Measurements from ENCODE around the gene ABCC8.

The ABCC8 gene

DNA sequence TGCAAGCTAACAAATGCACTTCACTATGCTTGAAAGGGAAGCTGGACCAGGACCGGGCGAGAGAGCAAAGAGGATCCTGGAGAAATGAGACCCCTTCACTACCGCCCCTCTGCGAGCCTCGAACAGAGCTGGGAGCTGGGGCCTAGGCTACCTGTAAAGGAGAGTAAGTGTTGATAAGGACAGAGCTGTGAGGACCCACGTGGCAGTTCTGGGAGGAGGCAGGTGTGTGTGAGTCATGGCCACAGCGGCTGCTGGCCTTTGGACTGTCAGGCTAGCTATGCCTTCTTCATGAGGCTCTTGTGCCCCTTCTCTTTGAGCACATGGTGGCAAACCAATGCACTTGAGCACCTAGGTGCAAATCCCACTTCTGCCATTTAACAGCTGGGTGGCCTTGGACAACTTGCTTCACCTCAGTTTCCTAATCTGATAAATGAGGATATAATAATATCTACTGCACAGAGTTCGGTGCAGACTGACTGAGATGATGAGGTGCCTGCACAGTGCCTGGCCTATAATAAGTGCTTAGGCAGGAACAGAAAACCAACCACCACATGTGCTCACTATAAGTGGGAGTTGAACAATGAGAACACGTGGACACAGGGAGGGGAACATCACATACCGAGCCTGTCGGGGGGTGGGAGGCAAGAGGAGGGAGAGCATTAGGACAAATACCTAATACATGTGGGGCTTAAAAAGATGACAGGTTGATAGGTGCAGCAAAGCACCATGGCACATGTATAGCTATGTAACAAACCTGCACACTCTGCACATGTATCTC is 52.9 kb downstream of the ABCC8 start:
- no peak for DNase-seq

DNA sequence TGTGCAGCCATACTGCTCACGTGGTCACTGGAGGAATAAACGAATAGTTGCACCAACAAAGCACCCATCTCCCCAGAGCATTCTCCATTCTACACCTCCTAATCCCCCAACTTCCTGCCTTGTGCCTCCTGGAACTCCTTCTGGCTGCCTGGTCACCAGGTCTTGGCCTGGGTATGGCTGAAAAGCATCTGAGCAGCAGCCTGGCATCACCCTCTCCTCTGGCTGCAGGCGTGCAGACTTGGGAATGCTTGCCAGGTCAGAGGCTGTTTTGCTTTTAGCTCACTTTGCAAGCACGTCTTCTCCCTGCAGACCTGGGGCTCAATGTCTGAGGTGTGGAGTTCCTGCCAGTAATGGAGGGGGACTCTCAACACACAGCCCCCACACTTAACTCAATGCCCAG is 54.9 kb downstream of the ABCC8 start:
- DNase-seq = no peak

DNA sequence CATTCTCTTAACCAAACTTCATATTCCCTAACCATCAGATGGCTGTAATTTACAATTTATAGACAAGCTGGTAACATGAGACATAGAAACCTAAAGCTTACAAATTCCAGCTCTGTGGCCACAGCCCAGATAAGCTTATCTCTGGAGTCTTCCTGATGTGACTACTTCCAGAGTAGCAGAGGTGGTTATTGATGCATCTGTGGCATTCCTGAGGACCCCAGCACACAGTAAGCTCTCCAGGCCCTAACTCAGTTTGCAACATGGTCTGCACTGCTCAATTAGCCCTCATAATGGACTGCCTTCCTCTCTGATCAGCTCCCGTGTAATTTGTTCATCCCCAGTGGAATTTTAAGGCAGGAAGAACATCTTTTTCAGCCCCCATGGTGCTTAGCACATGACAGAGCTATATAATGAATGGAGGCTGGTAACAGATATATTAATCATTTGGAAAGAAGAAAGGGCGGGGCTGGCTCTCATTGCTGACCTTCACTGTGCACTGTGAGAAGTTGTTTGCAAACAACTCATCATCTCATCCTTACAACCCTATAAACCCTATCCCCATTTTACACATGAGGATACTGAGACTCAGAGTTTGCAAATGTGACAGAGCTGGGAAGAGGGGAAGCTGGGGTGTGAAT is 58.1 kb downstream of the ABCC8 start:
- no peak for DNase-seq

DNA sequence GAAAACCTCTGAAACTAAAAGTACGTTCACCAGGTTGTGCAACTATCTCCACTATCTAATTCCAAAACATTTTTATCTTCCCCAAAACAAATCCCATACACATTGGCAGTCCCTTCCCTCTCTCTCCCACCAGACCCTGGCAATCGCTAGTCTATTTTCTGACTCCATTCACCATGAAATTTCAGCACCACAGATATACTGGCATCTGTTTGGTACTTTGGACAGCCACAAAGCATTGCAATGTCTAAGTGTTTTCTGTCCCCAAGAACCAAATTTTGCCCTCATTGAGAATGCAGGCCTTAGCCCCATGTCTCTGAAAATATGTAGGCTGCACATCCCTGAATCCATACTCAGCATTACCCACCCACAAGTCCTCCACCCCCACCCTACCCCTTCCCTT is 60.2 kb downstream of the ABCC8 start:
- no peak for DNase-seq

DNA sequence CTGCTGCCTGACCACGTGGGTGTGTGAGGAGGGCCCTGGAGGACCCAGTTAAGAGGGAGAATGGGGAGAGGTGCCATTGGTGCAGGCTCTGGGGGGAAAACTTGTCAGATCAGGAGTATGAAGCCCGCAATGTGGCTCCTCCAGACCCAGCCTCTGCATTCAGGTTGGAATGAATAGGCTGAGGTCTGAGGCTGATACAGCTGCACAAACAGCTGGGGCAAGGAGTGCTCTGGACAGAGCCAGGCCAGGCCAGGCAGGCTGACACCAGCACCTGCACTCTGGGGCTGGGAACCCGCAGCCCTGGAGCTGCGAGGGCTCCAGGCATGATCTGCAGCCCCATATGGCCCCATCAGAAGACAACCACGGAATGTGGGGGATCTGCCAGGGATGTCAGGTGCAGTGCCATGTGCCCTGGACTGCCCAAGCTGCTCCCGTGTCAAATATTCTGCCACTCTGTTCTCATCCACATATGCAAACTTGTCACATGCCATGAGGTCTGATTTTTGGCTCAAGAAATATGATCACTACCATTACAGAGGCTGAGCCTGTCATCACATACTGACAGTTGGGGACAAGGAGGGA is 61.0 kb downstream of the ABCC8 start:
- no peak for DNase-seq

DNA sequence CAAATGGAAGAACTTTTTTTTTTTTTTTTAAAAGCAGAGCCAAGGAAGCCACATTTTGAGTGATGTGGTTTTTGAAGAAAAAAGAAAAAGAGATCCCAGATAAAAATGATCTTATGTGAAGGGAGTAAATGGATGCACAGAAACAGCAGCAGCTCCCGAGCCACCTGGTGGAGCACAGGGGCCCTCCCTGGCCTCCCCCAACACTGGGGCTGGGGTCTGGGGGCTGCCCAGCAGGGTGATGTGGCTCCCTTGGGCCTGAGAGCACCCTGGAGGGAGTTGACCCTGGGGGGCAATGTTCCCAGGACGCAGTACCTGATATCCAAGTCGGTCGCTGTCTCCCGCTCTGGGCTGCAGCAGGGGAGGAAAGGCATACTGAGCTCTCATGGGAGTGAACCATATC is 61.7 kb downstream of the ABCC8 start:
- no peak for DNase-seq

DNA sequence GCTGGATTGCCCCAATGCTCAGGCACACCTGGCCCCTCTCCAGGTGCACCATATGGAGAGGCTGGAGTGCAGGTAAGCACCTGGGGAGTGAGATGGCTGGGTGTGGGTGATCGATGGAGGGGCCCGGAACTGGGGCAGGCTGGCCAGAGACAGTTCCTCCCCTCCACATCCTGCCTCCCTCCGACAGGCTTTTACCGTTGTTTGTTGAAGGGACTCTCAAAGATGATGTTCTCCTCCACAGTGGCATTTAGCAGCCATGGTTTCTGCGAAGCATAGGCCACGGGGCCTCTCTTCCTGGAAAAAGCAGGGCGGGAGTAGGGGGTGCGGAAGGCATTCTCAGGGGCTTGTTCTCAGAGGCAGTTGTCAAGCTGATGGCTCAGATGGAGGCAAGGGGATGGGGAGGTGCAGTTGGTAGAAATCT is 62.3 kb downstream of the ABCC8 start:
- DNase-seq = no peak

DNA sequence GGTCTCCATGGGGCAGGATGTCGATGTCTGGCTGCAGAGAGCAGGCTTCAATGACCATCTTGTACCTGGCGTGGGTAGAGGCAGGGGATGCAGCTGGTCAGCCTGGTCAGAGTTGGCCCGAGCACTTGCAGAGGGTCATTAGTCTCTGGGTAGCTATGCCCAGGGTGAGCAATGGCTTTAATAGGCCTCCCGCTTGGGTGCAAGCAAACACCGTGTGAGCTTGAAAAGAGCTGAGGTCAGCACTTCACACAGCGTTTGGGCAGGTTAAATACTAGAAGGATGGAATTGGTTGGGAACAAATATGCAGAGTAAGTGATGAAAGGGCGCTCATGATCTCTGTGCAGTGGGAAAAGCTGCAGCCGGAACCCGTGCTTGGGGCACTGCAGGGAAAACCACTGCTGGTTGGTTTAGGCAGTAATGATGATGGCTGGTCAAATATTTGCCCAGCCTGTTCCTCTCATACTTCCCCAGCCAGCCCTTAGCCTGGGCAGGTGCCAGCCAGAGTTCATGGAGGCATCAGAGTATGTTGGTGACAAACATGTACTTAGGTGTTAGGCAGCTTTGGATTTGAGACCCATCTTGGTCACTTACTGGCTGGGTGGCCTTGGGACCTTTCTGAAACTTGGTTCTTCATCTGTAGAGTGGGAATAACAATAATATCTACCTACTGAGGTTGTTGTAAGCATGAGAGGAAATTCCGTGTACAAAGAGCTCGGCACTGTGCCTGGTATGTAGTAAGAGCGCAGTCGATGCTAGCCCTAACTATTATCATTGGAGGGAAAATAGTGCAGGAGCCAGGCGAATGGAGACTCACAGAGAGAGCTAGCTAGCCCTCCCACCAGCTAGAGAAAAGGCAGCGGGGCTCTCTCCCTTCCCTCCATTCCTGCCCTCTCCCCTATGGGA is 63.0 kb downstream of the ABCC8 start:
- no peak for DNase-seq

DNA sequence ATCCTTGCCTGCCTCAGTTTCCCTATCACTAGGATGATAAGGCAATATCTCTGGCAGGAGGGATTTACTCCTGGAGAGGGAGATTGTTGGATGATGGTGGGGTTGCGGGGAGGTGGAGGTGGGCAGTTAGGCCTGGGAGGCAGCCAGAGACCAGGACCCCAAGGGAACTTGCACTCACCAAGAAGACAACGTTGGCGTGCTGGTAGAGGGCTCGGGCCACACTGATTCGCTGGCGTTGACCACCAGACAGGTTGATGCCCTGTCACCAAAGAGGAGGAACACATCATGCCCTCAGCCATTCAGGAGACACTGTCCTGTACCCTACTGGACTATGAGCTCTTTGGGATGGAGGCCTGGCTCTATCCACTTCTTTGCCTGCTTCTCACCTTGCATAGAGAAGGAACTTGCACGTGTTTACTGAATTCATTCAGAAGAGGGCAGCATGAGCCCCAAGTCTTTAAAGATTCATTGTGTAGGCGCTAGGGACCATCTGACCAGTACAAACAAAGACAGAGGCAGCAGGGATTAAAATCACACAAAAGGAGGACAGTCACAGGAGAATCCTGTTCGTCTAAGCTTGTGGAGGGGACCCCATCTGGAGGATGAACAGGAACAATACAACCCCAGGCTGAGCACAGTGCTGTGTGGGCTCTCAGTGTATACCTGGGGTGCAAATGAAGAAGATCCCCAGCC is 64.0 kb downstream of the ABCC8 start:
- DNase-seq = no peak

DNA sequence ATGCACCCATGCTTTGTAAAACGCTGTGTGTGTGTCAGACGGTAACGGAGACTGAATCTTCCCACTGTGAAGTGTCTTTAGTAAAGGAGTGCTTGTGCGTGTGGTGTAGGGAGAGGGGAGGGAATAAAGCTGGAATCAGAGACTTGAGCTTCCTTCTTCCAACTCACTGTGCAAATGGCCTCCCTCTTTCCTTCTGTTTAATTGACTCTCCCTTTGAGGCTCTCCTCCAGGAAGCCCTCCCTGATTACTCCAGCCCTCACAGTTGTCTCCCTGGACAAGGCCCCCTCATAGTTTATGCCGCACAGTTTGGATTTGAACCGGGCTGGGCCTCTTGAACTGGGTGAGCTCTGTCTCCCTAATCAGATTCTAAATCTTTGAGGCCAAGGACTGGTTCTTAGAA is 65.2 kb downstream of the ABCC8 start:
- no peak for DNase-seq

DNA sequence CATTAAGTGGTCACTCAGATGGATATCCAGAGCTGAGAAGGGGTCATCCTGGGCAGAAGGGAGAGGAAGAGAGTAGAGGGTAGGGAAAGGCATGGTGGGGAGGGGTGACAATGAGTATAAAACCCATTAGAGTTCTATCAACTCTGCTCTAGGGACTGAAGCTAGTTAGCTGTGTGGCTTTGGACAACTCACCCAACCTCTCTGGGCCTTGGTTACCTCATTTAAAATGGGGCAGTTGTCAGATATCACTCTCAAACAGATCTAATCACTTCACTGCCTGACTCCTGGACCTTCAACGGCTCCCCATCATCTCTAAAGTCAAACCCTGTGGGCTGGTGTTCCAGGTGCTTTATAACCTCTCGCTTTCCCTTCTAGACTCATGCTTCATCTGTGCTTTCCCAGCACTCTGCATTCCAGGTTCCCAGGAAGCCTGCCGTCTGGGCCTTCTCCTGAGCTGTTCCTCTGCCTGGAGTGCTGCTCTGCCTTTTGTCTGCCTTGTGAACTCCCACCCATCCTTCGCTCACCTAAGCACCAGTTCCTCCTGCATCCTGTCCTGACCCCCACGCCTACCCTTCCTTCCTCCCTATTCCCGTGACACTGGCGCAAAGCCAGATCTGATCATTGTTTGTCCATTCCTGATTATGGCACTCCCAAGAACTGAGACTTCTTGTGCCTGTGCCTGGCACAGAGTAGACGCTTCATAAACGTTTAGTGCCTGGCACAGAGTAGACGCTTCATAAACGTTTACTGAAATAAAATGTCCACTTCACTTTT is 65.9 kb downstream of the ABCC8 start:
- DNase-seq = no peak

DNA sequence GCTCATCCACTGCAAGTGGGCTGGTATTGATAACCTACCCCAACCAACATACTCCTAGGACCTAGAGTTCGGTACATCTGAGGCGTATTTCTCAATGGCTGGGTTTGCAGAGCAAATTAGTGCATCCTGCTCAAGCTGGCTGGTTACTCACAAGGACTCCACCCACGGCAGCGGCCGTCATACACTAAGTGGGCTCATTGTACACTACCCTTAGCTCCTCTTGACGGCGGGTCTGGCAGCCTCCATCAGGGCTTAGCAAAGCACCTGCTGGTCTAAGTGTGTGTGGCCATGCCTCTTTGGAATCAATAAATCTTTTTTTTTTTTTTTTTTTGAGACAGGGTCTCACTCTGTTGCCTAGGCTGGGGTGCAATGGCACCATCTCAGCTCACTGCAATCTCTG is 68.0 kb downstream of the ABCC8 start:
- DNase-seq = no peak

DNA sequence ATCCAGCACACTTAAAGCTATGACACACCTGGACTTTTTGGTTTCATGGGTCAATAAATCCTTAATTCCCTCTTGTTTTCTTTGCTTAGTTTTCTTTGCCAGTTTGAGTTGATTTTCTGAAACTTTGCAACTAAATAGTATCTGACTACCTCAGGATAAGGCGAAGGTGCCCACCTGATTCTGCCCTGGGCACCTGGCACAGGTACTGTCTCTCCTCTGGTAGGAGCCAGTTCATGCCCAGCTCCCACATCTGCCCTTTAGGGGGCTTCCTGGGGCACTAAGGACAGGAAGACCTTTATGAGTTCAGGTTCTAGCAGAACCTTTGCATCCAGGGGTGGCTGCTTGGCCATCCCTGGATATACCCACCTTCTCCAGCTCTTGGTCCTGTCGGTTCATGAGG is 68.6 kb downstream of the ABCC8 start:
- no peak for DNase-seq

DNA sequence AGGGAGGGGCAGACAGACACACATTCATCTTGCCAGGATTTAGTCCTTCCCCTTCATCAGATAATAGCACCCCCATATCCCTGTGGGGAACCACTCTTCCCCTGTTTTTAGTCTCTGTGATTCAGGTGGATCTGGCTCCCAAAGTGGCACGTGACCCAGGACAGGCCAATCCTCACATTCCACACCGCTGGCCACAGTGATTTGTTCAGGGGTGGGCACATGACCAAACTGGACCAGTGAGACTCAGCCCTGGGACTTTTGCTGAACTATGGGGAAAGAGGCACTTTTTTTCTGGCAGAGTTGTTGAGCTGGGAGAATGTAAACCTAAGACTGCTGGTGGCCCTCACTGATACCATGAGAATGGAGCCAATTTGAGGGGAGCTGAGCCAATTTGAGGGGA is 69.1 kb downstream of the ABCC8 start:
- DNase-seq = no peak

DNA sequence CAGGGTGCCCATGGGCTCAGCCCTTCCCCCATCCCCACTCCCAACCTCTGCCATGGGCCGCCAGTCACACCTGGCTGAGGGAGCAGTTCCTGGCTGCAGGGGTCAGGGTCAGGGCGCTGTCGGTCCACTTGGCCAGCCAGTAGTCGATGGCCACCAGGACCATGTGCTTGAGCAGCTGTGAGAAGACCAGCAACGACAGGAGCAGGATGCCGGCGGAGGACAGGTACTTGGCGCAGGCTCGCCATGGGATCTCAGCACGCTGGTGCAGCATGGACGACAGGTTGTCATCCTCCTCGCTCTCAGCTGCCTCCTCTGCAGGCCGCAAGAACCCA is 69.9 kb downstream of the ABCC8 start:
- no peak for DNase-seq

DNA sequence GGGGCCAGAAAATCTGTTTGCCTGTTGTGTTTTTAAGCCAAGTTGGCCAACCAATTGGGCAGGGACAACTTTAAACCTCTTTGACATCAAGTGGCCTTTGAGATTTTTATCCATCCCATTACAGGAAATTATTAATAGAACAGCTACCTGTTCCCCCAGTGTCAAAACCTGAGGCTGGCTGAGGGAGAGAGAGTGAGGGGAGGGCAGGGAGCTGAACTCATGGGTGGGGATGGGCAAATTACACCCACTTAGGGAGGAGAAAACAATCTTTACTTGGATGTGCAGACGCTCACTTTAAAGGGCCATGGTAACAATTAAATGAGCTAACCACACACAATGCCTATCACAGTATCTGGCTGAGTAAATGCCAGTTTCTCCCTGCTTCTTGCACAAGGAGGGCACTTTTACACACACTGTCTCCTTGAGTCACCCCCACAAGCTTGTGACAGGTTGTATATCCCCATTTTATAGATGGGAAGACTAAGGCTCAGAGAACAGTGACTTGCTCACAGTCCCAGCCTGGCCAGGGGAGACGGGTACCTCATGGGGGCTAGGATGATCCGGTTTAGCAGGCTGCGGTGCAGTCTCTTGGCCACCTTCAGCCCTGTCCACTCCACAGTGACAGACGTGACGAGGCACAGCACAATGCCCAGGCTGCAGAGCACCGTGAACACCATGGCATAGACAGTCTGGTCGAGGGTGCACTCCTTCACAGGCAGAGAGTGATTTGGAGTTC is 70.4 kb downstream of the ABCC8 start:
- DNase-seq = no peak

DNA sequence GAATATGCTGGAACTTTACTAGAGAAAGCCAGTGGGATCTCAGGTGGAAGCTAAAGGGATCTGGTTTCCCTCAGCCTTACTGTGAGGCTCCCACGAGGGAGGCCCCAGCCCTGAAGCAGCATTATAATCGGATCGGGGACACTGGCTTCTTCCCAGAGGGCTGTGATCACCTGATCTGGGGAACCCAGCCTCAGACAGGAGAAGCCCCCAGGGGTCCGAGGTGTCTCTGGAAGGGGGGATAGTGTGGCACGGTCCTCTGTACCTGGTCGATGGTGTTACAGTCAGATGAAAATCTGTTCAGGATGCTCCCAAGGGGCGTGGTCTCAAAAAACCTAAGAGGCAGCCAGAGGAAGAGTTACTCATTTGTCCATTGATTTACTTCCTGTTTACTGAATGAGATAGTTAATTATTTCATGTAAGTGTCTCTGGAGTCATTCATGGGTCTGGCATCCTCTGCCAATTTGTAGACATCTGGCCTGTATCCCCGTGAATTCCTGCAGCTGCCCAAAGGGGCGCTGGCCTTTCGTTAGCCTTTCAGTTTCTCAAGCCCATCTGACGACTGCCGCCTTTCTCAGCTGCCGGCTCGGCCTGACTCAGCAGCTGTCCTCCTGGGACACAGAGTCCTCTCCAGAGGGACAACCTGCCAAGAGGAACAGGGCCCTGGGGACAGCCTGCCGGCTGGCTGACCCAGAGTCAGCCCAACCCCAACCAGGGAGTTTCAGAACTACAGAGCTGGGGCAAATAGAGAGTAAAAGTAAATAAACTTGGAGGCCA is 71.2 kb downstream of the ABCC8 start:
- no peak for DNase-seq

DNA sequence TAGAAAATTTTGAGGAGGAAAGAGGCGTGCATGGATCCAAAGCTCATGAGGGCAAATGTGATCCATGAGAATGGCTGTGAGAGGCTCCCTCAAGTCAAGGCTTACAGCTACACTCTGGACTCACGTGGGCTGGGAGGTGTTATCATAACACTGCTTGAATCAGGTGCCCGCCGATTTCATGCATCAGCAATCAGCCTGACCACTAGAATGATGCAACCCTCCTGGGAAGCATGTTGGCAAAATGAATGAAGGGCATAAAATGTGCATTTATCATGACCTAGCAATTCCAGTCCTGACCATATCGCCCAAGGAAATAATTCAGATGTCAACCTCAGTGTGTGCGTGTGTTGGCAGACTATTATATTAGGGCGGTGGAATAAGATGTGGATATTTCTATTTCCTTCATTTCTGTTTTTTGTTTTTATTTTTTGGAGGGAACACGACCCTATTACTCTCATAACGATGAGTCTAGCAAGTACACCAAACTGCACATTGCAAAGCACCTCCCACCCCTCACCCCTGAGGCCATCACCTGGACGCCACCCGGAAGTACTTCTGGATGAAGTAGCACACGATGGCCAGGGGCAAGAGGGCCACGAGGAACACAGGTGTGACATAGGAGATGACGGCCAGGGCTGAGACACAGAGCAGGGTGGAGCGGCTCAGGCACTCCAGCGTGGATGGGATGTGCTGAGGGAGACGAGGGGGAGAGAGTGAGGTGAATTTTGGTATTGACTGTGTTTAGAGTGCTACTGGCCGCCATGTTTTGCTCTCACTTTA is 72.5 kb downstream of the ABCC8 start:
- no peak for DNase-seq

DNA sequence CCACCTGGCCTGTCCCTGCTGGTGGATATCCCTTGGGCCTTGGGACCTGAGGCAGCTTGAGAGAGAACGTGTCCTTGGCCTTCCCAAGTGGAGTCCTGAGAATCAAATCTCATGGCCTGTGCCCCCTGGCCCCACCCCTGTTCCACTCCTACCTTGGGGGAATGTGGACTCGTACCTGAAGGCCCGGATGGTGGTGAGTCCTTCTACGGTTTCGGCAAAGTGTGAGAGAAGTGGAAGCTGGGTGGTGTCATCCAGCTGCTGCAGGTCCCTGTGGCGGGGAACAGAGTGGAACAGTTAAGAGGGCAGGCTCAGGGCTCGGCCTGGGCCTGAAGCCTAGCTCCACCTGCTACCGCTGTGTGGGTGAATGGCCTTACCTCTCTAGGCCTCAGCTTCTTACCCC is 74.2 kb downstream of the ABCC8 start:
- no peak for DNase-seq

DNA sequence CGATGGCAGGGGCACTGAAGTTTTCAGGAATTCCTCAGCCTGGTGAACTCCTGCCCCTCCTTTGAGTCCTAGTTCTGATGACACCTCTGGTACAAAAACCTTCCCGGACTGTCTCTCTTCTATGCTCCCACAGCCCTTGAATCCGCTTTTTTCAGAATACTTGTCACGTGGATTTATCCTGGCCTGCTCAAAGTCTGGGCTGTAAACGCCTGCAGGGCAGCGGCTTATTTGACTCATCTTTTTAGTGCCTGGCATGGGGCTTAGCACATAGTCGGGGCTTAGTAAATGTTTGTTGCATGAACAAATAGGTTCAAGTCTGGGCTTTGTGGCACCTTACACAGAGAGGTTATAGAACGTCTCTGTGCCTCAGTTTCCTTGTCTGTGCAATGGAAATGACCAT is 74.8 kb downstream of the ABCC8 start:
- DNase-seq = no peak
